Mesenchymal stem cell (in vitro differentiated cells and primary cell): ENCODE measurements around the gene CHI3L1.

Source experiments
- DNase-seq: peaks from one replicate; pipeline ENCODE4 v3.0.0-alpha.2; 2013
- H2AFZ ChIP-seq: one replicate; pipeline ENCODE4 v1.6.1; 2013; ENCODE audit warnings: low read depth, mild to moderate bottlenecking, control low read depth, inconsistent platforms, low read length, moderate library complexity
- H2AK5ac ChIP-seq: 2 replicates; pipeline ENCODE4 v1.6.1; 2013; ENCODE audit warnings: low read length, moderate library complexity, mild to moderate bottlenecking, inconsistent platforms; ENCODE audit not compliant: severe bottlenecking
- H2BK120ac ChIP-seq: one replicate; pipeline ENCODE4 v1.6.1; 2013; ENCODE audit warnings: low read depth, mild to moderate bottlenecking, inconsistent platforms, low read length, moderate library complexity
- H2BK12ac ChIP-seq, 2 experiments: one replicate each; pipeline ENCODE4 v1.6.1; 2013; ENCODE audit warnings: inconsistent platforms in 2 of 2, low read length in 2 of 2, mild to moderate bottlenecking in 2 of 2, moderate library complexity in 2 of 2, control low read depth in 1 of 2
- H2BK15ac ChIP-seq: one replicate; pipeline ENCODE4 v1.6.1; 2013; ENCODE audit warnings: mild to moderate bottlenecking, low read depth, inconsistent platforms; ENCODE audit not compliant: poor library complexity, severe bottlenecking
- H2BK5ac ChIP-seq: 2 replicates; pipeline ENCODE4 v1.6.1; 2013; ENCODE audit warnings: low read depth, mild to moderate bottlenecking, low read length, control low read depth, inconsistent platforms; ENCODE audit not compliant: poor library complexity, severe bottlenecking
- H3K14ac ChIP-seq, 2 experiments: one replicate each; pipeline ENCODE4 v1.6.1; 2013; ENCODE audit warnings: inconsistent platforms in 2 of 2, low read length in 2 of 2, control low read depth in 1 of 2, mild to moderate bottlenecking in 1 of 2, moderate library complexity in 1 of 2
- H3K18ac ChIP-seq, 2 experiments: one replicate each; pipeline ENCODE4 v1.6.1; 2013; ENCODE audit warnings: inconsistent platforms in 2 of 2, low read length in 2 of 2, control low read depth in 1 of 2, low read depth in 1 of 2, mild to moderate bottlenecking in 1 of 2
- H3K23ac ChIP-seq, 2 experiments: one replicate each; pipeline ENCODE4 v1.6.1; 2013; ENCODE audit warnings: inconsistent platforms in 2 of 2, low read length in 2 of 2, mild to moderate bottlenecking in 2 of 2, moderate library complexity in 2 of 2, control low read depth in 1 of 2
- H3K27ac ChIP-seq: 2 replicates; pipeline ENCODE4 v1.5.1; 2013; ENCODE audit warnings: mild to moderate bottlenecking, moderate library complexity, low read length, control low read depth, inconsistent platforms; ENCODE audit not compliant: poor library complexity, severe bottlenecking
- H3K27me3 ChIP-seq, 2 experiments: 2 replicates each; pipeline versions ENCODE4 v1.6.1 to v1.7.0; 2013; ENCODE audit warnings: low read length in 2 of 2, mild to moderate bottlenecking in 2 of 2, moderate library complexity in 2 of 2, control low read depth in 1 of 2, inconsistent platforms in 1 of 2; ENCODE audit not compliant: control insufficient read depth in 1 of 2, insufficient read depth in 1 of 2
- H3K36me3 ChIP-seq, 2 experiments: 2 replicates each; pipeline versions ENCODE4 v1.6.1 to v1.7.0; 2013; ENCODE audit warnings: low read length in 2 of 2, control low read depth in 1 of 2, inconsistent platforms in 1 of 2, low read depth in 1 of 2, mild to moderate bottlenecking in 1 of 2; ENCODE audit not compliant: insufficient read depth in 2 of 2, control insufficient read depth in 1 of 2
- H3K4ac ChIP-seq, 2 experiments: one replicate each; pipeline ENCODE4 v1.6.1; 2013; ENCODE audit warnings: inconsistent platforms in 2 of 2, low read length in 2 of 2, mild to moderate bottlenecking in 2 of 2, moderate library complexity in 2 of 2, control low read depth in 1 of 2, low read depth in 1 of 2
- H3K4me1 ChIP-seq: 2 replicates; pipeline ENCODE4 v1.6.1; 2013; ENCODE audit warnings: low read depth, low read length, control low read depth; ENCODE audit not compliant: control insufficient read depth, insufficient read depth
- H3K4me2 ChIP-seq: 2 replicates; pipeline ENCODE4 v1.6.1; 2013; ENCODE audit warnings: low read length, mild to moderate bottlenecking, inconsistent platforms; ENCODE audit not compliant: poor library complexity, severe bottlenecking
- H3K4me3 ChIP-seq, 2 experiments: 2 replicates each; pipeline versions ENCODE4 v1.5.1 to v1.7.0; 2013; ENCODE audit warnings: low read length in 2 of 2, mild to moderate bottlenecking in 2 of 2, control low read depth in 1 of 2, low read depth in 1 of 2; ENCODE audit not compliant: insufficient read depth in 1 of 2
- H3K79me1 ChIP-seq: replicated peaks from 2 replicates; pipeline ENCODE4 v1.6.1; 2013; ENCODE audit warnings: mild to moderate bottlenecking, control low read depth, low read length, inconsistent platforms; ENCODE audit not compliant: poor library complexity, severe bottlenecking
- H3K9ac ChIP-seq: 2 replicates; pipeline ENCODE4 v1.7.0; 2013; ENCODE audit warnings: mild to moderate bottlenecking, low read length, moderate library complexity
- H3K9me3 ChIP-seq: 2 replicates; pipeline ENCODE4 v1.7.0; 2013; ENCODE audit warnings: mild to moderate bottlenecking, low read length; ENCODE audit not compliant: control insufficient read depth
- H4K8ac ChIP-seq: one replicate; pipeline ENCODE4 v1.6.1; 2013; ENCODE audit warnings: inconsistent platforms, mild to moderate bottlenecking, low read length, moderate library complexity
- H4K91ac ChIP-seq: one replicate; pipeline ENCODE4 v1.6.1; 2013; ENCODE audit warnings: mild to moderate bottlenecking, low read length, inconsistent platforms
- WGBS: methylation state at CpG from one replicate; pipeline ENCODE4 v1.1.7; 2013; ENCODE audit warnings: mixed read lengths; 5-methylcytosine and 5-hydroxymethylcytosine counted together

The CHI3L1 gene

DNA sequence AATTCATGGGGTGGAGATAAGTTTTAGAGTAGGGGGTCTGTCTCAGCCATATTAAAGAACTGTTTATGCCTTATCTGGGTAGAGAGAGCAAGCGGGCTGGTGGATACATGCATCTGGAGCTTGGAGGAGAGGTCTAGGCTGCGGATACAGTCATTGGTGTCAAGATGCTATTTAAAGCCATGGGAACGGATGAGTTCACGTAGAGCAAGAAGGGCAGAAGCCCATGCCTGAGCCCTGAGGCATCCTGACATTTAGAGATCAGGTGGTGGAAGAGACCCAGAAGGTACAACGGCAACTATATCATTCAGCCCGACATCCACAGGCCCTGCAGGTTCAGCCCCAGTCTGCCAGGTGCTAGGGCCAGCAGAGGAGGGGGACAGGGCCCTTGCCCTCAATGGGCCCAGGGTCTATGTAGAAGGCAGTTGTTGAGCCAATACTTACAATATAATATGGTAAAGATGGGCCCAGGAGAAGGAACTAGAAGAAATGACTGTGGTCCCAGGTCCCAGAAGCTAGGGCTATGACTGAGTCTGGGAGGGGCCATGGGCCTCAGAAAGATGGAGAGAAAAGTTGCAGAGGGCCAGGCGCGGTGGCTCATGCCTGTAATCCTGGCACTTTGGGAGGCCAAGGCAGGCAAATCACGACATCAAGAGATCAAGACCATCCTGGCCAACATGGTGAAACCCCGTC lies 15.2 kb upstream of the CHI3L1 start:
- Histone ChIP-seq H3K4ac (peak overlapping the region; percentile 20 to 77), H4K8ac (peak overlapping the region; percentile 78), H3K4me2 (no peak overlapping the region), H3K79me1 (no peaks in the 10 kb centered on the region), H3K27me3 (no peaks in the 10 kb centered on the region), H2AK5ac (no peak overlapping the region), H3K4me3 (peak overlapping the region in 1 of 2 experiments; percentile 3), H3K18ac (peak overlapping the region; percentile 10 to 81), H3K14ac (no peak overlapping the region), H2AFZ (no peak overlapping the region), H3K36me3 (peaks cover 0 to 3% of the 10 kb centered on the region in 2 experiments), H2BK5ac (no peak overlapping the region), H4K91ac (peak overlapping the region; percentile 12), H3K27ac (no peak overlapping the region), H2BK120ac (peak overlapping the region; percentile 55), H3K23ac (no peak overlapping the region), H3K9ac (peak overlapping the region; percentile 82), H3K4me1 (peaks cover 17% of the 10 kb centered on the region), H3K9me3 (no peaks in the 10 kb centered on the region), H2BK15ac (peak overlapping the region; percentile 52), H2BK12ac (peak overlapping the region; percentile 81 to 98)
- DNase-seq, result no peak
- WGBS, result 97% methylated on average over 10 of the region's 10 CpGs

DNA sequence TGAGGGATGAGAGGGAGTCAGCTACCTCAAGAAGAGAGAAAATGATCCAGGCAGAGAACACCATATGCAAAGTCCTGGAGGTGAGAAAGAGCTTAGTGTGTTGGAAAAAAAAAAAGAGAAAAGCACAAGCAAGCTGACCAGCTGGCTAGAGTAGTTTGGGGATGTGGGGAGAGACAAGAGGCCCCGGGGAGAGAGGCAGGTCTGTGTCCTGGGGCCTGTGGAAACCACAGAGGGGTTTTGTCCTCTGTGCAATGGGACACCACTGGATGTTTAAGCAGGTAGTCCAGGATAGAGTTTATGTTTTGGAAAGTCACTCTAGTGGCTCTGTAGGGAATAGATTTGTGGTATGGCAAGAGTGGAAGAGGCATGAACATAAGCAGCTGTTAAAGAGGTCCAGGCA lies 14.4 kb upstream of the CHI3L1 start:
- no peak overlapping the region for H2AK5ac ChIP-seq
- no peak overlapping the region for H3K23ac ChIP-seq
- no peaks in the 10 kb centered on the region for H3K79me1 ChIP-seq
- peak overlapping the region in 1 of 2 experiments; percentile 78 for H3K4ac ChIP-seq
- peak overlapping the region in 1 of 2 experiments; percentile 4 for H3K4me3 ChIP-seq
- H3K27ac ChIP-seq, result no peak overlapping the region
- H4K8ac ChIP-seq, result no peak overlapping the region
- H3K36me3 ChIP-seq, result peaks cover 0 to 1% of the 10 kb centered on the region in 2 experiments
- H2AFZ ChIP-seq, result no peak overlapping the region
- peak overlapping the region; percentile 81 to 98 for H2BK12ac ChIP-seq
- DNase-seq, result no peak
- H3K4me1 ChIP-seq, result peaks cover 16% of the 10 kb centered on the region
- H3K9me3 ChIP-seq, result no peaks in the 10 kb centered on the region
- H3K14ac ChIP-seq, result no peak overlapping the region
- no peak overlapping the region for H2BK15ac ChIP-seq
- WGBS, result 77% methylated on average over 1 of the region's 1 CpG
- H3K27me3 ChIP-seq, result no peaks in the 10 kb centered on the region
- H2BK5ac ChIP-seq, result no peak overlapping the region
- H2BK120ac ChIP-seq, result no peak overlapping the region
- no peak overlapping the region for H3K4me2 ChIP-seq
- peak overlapping the region; percentile 82 for H3K9ac ChIP-seq
- H4K91ac ChIP-seq, result no peak overlapping the region
- H3K18ac ChIP-seq, result peak overlapping the region; percentile 5 to 83

DNA sequence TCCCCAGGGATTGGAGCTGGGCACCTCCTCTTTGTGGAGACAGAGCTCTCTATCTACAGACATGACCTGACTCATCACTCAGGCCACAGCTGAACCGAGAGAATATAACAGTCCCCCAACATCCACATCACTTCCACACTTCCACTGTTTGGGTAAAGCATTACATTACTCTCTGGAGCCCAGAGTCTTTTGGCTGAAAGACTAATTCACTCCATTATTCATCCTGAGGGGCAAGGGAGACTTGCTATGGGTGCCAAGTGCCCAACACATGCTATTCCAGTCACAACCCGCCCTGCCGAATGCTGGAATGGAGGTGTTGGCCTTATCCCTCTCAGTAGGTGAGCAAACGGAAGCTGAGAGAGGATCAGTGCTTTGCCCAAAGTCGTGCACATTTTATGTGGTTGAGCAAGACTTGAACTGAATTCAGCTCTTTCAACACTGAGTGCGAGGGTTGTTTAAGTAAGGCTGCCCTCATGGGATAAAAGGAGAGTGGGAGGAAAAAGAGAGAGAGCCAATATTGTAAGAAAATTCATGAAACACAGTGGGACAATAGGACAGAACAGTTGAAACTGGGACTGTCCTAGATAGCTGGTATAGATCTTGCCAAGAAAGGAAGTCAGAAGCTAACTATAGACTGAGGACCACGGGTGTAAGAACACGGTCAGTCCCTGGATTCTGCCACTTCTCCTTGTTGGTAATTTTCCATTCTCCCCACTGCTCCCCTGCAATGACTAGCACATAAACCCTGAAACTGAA lies 13.5 kb upstream of the CHI3L1 start:
- DNase-seq, result peak; percentile 77
- WGBS, result 70% methylated on average over 8 of the region's 8 CpGs
- peaks cover 14% of the 10 kb centered on the region for H3K4me1 ChIP-seq
- H3K9me3 ChIP-seq, result no peaks in the 10 kb centered on the region
- peak overlapping the region; percentile 34 for H2AK5ac ChIP-seq
- H3K36me3 ChIP-seq, result no peaks in the 10 kb centered on the region
- H2BK15ac ChIP-seq, result peak overlapping the region; percentile 45
- no peak overlapping the region for H2BK120ac ChIP-seq
- no peaks in the 10 kb centered on the region for H3K27me3 ChIP-seq
- H2BK12ac ChIP-seq, result peak overlapping the region; percentile 90 to 97
- H2BK5ac ChIP-seq, result no peak overlapping the region
- H3K14ac ChIP-seq, result peak overlapping the region in 1 of 2 experiments; percentile 26
- H4K91ac ChIP-seq, result peak overlapping the region; percentile 81
- H3K18ac ChIP-seq, result peak overlapping the region; percentile 49 to 92
- no peak overlapping the region for H3K4me3 ChIP-seq
- peak overlapping the region in 1 of 2 experiments; percentile 35 for H3K4ac ChIP-seq
- H3K4me2 ChIP-seq, result no peak overlapping the region
- no peak overlapping the region for H3K27ac ChIP-seq
- peak overlapping the region; percentile 29 for H4K8ac ChIP-seq
- no peak overlapping the region for H3K23ac ChIP-seq
- H2AFZ ChIP-seq, result no peak overlapping the region
- peak overlapping the region; percentile 82 for H3K9ac ChIP-seq
- H3K79me1 ChIP-seq, result no peaks in the 10 kb centered on the region

DNA sequence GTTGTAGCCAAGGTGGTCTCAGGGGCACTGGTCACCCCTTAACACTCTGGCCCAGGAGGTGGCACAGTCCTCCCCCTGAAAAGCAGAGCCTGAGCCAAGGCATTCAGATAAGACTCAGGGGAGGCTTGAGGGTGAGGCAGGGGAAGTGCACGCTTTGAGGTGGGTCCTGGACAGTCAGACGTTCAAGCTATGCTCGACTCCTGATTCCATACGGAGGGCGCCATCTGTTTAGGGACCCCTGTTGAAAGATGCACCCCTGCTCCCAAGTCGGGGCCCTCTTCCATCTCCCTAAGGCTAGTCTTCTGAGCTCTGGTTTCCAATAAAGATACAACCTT lies 12.9 kb upstream of the CHI3L1 start:
- H3K36me3 ChIP-seq, result no peaks in the 10 kb centered on the region
- peak overlapping the region; percentile 81 for H4K91ac ChIP-seq
- WGBS, result 97% methylated on average over 6 of the region's 6 CpGs
- H2BK5ac ChIP-seq, result no peak overlapping the region
- peak overlapping the region; percentile 35 to 79 for H3K4ac ChIP-seq
- no peak overlapping the region for H2AFZ ChIP-seq
- peak overlapping the region; percentile 90 for H2BK12ac ChIP-seq
- H3K9ac ChIP-seq, result peak overlapping the region; percentile 82
- H3K27ac ChIP-seq, result no peak overlapping the region
- peak overlapping the region; percentile 49 to 96 for H3K18ac ChIP-seq
- H3K14ac ChIP-seq, result peak overlapping the region in 1 of 2 experiments; percentile 37
- no peak overlapping the region for H3K4me2 ChIP-seq
- H3K23ac ChIP-seq, result peak overlapping the region in 1 of 2 experiments; percentile 67
- H2BK120ac ChIP-seq, result no peak overlapping the region
- no peak for DNase-seq
- no peaks in the 10 kb centered on the region for H3K27me3 ChIP-seq
- no peak overlapping the region for H2AK5ac ChIP-seq
- H3K9me3 ChIP-seq, result no peaks in the 10 kb centered on the region
- H4K8ac ChIP-seq, result peak overlapping the region; percentile 10
- H3K79me1 ChIP-seq, result no peaks in the 10 kb centered on the region
- peaks cover 14% of the 10 kb centered on the region for H3K4me1 ChIP-seq
- H2BK15ac ChIP-seq, result peak overlapping the region; percentile 45
- peak overlapping the region in 1 of 2 experiments; percentile 36 for H3K4me3 ChIP-seq
